Adrenal gland (tissue), 12 donors: ENCODE data around the gene USP11. TPM values are rescaled to one million over a fixed set of nuclear protein-coding genes. Genes with fewer than 3 reads are reported as not detected.
"Not testable (repeated sequence)": the region's sequence is repeated elsewhere in the genome, so short reads cannot be mapped to it uniquely, and the experiment has no call there.

Experiments used
- DNase-seq, 7 donors: peaks; one replicate each; pipeline ENCODE4 v3.0.0-alpha.2; 2019 to 2020
- H3K27ac ChIP-seq, 5 donors: fragments of 200-600 bp; sonication (generic) in 4 of 5; 1 replicate in 3 of 5; 2 replicates in 2 of 5; pipeline versions ENCODE4 v1.5.1 to v1.8.0; 2016 to 2020; ENCODE audit warnings: mild to moderate bottlenecking in 1 of 5
- H3K27me3 ChIP-seq: fragments of 200-600 bp; 2 replicates; pipeline ENCODE4 v1.8.0; 2021
- H3K36me3 ChIP-seq, 2 donors: fragments of 200-600 bp; replicated peaks in 1 of 2; 1 replicate in 1 of 2; 2 replicates in 1 of 2; pipeline versions ENCODE4 v1.5.1 to v1.8.0; 2018 to 2022
- H3K4me1 ChIP-seq, 2 donors: fragments of 200-600 bp; replicated peaks in 1 of 2; 1 replicate in 1 of 2; 2 replicates in 1 of 2; pipeline versions ENCODE4 v1.5.1 to v1.8.0; 2018 to 2021
- H3K4me3 ChIP-seq, 4 donors: fragments of 200-600 bp; sonication (generic) in 3 of 4; one replicate each; pipeline ENCODE4 v1.5.1; 2016 to 2018
- H3K9me3 ChIP-seq, 3 donors: fragments of 200-600 bp; sonication (generic) in 1 of 3; replicated peaks in 1 of 3; 1 replicate in 2 of 3; 2 replicates in 1 of 3; pipeline versions ENCODE4 v1.5.1 to v1.8.0; 2016 to 2021
- CTCF ChIP-seq, 6 experiments: fragments of 450-650 bp in 4 of 6; fragments of 200-600 bp in 2 of 6; sonication (generic) in 1 of 6; IDR thresholded peaks; 1 replicate in 5 of 6; 2 replicates in 1 of 6; pipeline versions ENCODE4 v1.5.1 to v1.8.0; 2016 to 2021; ENCODE audit warnings: antibody characterized with exemption in 6 of 6, mild to moderate bottlenecking in 2 of 6, moderate library complexity in 1 of 6
- POLR2A ChIP-seq, 2 donors: fragments of 450-650 bp; IDR thresholded peaks; one replicate each; pipeline ENCODE4 v1.6.1; 2017; ENCODE audit warnings: antibody characterized with exemption in 2 of 2, mild to moderate bottlenecking in 2 of 2, moderate library complexity in 1 of 2
- WGBS, 4 donors: extraction: QIAGEN DNeasy Blood & Tissue Kit in 2 of 4; methylation state at CpG; one replicate each; pipeline versions ENCODE4 v1.1.5 to v1.1.7; 2013 to 2017; 5-methylcytosine and 5-hydroxymethylcytosine counted together
- intact Hi-C, 2 donors: fragments of 100-400 bp; cut with DNase I; formaldehyde crosslinking; loops; one replicate each; pipeline versions ENCODE4 v1.14.1 to v1.15.0; 2022 to 2023
- polyA plus RNA-seq, 3 donors: library from polyadenylated mRNA; stranded (reverse); fragments of 200-250 nt in 2 of 3; fragments of 350-450 nt in 1 of 3; fragmentation: Illumina TruSeq in 1 of 3; extraction: RNeasy Lipid Tissue Mini Kit (QIAGEN cat#74804) in 1 of 3; gene quantifications; one replicate each; pipeline ENCODE4 v1.2.3, GENCODE V29; 2013 to 2014
- total RNA-seq, 9 donors: library from RNA; depleted of rRNA in 4 of 9; stranded (reverse); fragments of >200 nt in 4 of 9; fragments of 120-200 nt in 1 of 9; fragmentation: NEBNext Ultra II Directional in 1 of 9; extraction: Animal tissue kit (Norgen Biotek cat#: 25700) in 1 of 9; gene quantifications; one replicate each; pipeline versions ENCODE4 v1.1.0 to v1.2.4, GENCODE V29; 2013 to 2023
- donor health status: healthy with polysubstance abuse.
- donor health status: Bipolar disorder and iron deficiency.
- donor health status: DM: yes; HTN: yes; CAD: no.
- donor health status: DM: no; HTN: no; CAD: no.
- donor health status: DM: no; HTN: no; CAD: no.
- donor health status: DM: yes; HTN: yes; CAD: no.

USP11 gene
- total and polyA plus RNA-seq, 12 donors = 27.4 to 63.0 (median 52.1) TPM

- Histone ChIP-seq H3K4me3 (no peak overlapping the region), H3K4me1 (no peaks in the 10 kb centered on the region), H3K27me3 (no peaks in the 10 kb centered on the region), H3K27ac (no peak overlapping the region), H3K9me3 (no peaks in the 10 kb centered on the region), H3K36me3 (peaks cover 0 to 23% of the 10 kb centered on the region in 2 donors)
- 82 to 88% (median 85%) methylated on average over 14 to 23 of the region's 23 CpGs for WGBS, 4 donors
- no peak for DNase-seq
- no peak for TF ChIP-seq POLR2A (IDR thresholded peaks at IDR 0.05)
- no peak for TF ChIP-seq CTCF (IDR thresholded peaks at IDR 0.05)
- intact Hi-C loops = loop anchor here in 1 of 2 donors (10.0 kb wide), 1 partner anchor 57 kb away; no protein-coding TSS in a partner anchor
Measured at GRCh38 chrX:47247206-47247998, 14.6 kb downstream of the USP11 start.

GRCh38 chrX:47247999-47248320 lies 15.2 kb downstream of the USP11 start:
- Histone ChIP-seq H3K4me3 (no peak overlapping the region), H3K27me3 (no peaks in the 10 kb centered on the region), H3K27ac (no peak overlapping the region), H3K4me1 (no peaks in the 10 kb centered on the region), H3K9me3 (no peaks in the 10 kb centered on the region), H3K36me3 (peaks cover 0 to 18% of the 10 kb centered on the region in 2 donors)
- TF ChIP-seq POLR2A (IDR thresholded peaks at IDR 0.05) = no peak
- TF ChIP-seq CTCF (IDR thresholded peaks at IDR 0.05) = no peak
- DNase-seq = no peak
- WGBS, 4 donors = 75 to 90% (median 83%) methylated on average over 13 of the region's 13 CpGs
- intact Hi-C loops = loop anchor here in 1 of 2 donors (10.0 kb wide), 1 partner anchor 57 kb away; no protein-coding TSS in a partner anchor

- Histone ChIP-seq H3K36me3 (peaks cover 0 to 18% of the 10 kb centered on the region in 2 donors), H3K9me3 (no peaks in the 10 kb centered on the region), H3K27ac (no peak overlapping the region), H3K27me3 (no peaks in the 10 kb centered on the region), H3K4me1 (no peaks in the 10 kb centered on the region), H3K4me3 (no peak overlapping the region)
- intact Hi-C loops = loop anchor here in 1 of 2 donors (10.0 kb wide), 1 partner anchor 56 kb away; no protein-coding TSS in a partner anchor
- TF ChIP-seq CTCF (IDR thresholded peaks at IDR 0.05) (no peak), POLR2A (IDR thresholded peaks at IDR 0.05) (no peak)
- WGBS, 4 donors = 83 to 100% (median 90%) methylated on average over 1 to 6 of the region's 6 CpGs
- DNase-seq = no peak
Measured at GRCh38 chrX:47248576-47248975, 15.8 kb downstream of the USP11 start.

- Histone ChIP-seq H3K9me3 (peaks cover 0 to 5% (median 0%) of the 10 kb centered on the region in 3 donors), H3K4me3 (no peak overlapping the region), H3K4me1 (no peaks in the 10 kb centered on the region), H3K27me3 (no peaks in the 10 kb centered on the region), H3K36me3 (peaks cover 0 to 12% of the 10 kb centered on the region in 2 donors), H3K27ac (no peak overlapping the region)
- no peak for TF ChIP-seq CTCF (IDR thresholded peaks at IDR 0.05)
- TF ChIP-seq POLR2A (IDR thresholded peaks at IDR 0.05) = no peak
- intact Hi-C loops = no loop called here
- DNase-seq = no peak
- WGBS, 4 donors = 39 to 82% (median 75%) methylated on average over 2 to 6 of the region's 6 CpGs
Measured at GRCh38 chrX:47250017-47250347, 17.2 kb downstream of the USP11 start.

- WGBS, 4 donors = 80 to 90% (median 89%) methylated on average over 3 to 12 of the region's 12 CpGs
- H3K27ac ChIP-seq, H3K4me3 ChIP-seq, H3K9me3 ChIP-seq, DNase-seq, H3K4me1 ChIP-seq, intact Hi-C loops, H3K36me3 ChIP-seq: not testable (repeated sequence)
- H3K27me3 ChIP-seq = peaks cover 19% of the 10 kb centered on the region
Measured at GRCh38 chrX:47257620-47258019, 24.8 kb downstream of the USP11 start.
